Limb (tissue), 2 donors: ENCODE data around the gene WEE1.
A peak's percentile ranks its signal among the peaks of the same experiment; 100 is the strongest.
"Not testable (repeated sequence)": the region's sequence is repeated elsewhere in the genome, so short reads cannot be mapped to it uniquely, and the experiment has no call there.

Experiments
- DNase-seq, 2 donors: peaks; one replicate each; pipeline ENCODE4 v3.0.0-alpha.2; 2016; ENCODE audit errors: extremely low spot score in 2 of 2

WEE1 gene

GRCh38 chr11:9596926-9597464 is 23.5 kb downstream of the WEE1 start:
- no peak for DNase-seq

DNA sequence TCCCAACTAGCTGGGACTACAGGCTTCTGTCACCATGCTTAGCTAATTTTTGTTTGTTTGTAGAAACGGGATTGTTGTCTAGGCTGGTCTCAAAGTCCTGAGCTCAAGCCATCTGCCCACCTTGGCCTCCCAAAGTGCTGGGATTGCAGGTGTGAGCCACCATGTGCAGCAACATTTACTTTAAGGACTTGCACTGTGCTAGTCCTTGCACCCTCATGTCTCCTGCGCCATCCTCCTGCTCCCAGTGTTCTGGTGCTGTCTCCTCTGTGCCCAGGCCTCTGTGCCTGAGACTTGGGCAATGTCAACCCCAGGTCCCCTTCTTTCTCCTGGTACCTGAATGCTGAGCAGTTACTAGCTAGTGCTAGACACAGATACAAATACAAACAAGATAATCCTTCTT is 26.7 kb downstream of the WEE1 start:
- no peak for DNase-seq

DNA sequence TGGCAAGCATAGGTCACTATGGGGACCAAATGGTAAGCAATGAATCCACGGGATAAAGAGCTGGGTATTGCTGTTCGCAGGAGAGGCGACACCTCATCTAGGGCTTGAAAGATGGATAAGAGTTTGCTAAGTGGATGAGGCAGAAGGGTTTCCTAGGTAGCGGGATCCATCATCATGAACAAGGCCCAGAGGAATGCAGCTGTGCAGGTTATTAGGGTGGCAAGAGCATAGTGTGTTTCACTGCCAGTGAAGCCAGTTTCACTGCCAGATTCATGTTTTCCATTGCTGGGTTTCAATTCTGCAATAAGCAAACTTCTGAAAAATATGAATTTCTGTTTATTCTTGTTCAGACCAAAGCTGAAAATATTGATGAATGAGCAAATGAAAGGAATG is 27.2 kb downstream of the WEE1 start:
- DNase-seq: no peak

- peak in 1 of 2 donors; percentile 38 for DNase-seq
Observed at GRCh38 chr11:9601037-9601875, 27.8 kb downstream of the WEE1 start.

GRCh38 chr11:9601876-9602199 is 28.4 kb downstream of the WEE1 start:
- no peak for DNase-seq

DNA sequence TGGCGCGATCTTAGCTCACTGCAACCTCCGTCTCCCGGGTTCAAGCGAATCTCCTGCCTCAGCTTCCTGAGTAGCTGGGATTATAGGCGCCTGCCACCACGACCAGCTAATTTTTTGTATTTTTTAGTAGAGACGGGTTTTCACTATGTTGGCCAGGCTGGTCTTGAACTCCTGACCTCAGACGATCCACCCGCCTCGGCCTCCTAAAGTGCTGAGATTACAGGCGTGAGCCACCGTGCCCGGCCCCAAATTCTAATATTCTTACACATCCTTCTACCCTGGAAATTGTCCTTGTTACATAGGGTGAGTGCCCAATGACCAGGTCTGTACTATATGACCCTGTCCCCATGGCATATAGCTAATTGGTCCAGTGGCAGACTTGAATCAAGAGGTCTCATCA is 29.7 kb downstream of the WEE1 start:
- DNase-seq: not testable (repeated sequence)

- DNase-seq: no peak
Observed at GRCh38 chr11:9604134-9604533, 30.7 kb downstream of the WEE1 start.

DNA sequence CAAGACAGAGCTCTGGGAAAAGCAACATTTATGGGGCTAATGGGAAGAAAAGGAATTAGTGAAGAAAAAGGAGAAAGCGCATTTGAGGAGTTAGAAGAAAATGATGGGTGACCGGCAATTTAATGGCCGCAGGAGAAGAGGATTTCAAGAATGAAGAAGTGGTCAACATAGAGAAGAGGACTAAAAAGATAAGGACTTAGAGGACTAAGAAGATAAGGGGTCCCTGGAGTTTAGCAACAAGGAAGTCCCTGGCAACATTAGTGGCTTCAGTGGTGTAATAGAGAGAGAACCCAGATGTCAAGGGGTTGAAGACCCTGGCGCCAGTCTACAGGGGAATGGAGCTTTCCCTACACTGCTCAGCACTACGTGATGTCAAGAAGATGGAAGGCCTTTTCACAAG is 32.3 kb downstream of the WEE1 start:
- DNase-seq: no peak

- no peak for DNase-seq
Observed at GRCh38 chr11:9606809-9607510, 33.5 kb downstream of the WEE1 start.

DNA sequence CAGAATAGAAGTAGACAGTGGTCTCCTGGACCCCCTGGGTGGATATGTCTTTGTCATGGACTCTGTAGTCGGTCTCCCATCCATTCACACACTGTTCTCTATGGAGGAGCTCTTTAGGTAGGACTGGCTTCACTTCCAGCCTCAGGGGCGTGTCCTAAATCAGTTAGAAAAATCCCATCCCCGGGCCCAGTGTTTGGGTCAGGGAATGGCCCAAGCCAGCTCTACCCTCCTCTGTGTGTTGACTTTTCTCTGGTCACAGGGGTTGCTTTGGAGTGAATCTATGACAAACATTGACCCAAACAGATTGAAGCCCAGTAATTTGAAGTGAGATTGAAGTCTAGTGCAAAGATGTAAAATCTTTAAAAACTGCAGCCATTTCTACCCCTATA is 34.0 kb downstream of the WEE1 start:
- DNase-seq: no peak

DNA sequence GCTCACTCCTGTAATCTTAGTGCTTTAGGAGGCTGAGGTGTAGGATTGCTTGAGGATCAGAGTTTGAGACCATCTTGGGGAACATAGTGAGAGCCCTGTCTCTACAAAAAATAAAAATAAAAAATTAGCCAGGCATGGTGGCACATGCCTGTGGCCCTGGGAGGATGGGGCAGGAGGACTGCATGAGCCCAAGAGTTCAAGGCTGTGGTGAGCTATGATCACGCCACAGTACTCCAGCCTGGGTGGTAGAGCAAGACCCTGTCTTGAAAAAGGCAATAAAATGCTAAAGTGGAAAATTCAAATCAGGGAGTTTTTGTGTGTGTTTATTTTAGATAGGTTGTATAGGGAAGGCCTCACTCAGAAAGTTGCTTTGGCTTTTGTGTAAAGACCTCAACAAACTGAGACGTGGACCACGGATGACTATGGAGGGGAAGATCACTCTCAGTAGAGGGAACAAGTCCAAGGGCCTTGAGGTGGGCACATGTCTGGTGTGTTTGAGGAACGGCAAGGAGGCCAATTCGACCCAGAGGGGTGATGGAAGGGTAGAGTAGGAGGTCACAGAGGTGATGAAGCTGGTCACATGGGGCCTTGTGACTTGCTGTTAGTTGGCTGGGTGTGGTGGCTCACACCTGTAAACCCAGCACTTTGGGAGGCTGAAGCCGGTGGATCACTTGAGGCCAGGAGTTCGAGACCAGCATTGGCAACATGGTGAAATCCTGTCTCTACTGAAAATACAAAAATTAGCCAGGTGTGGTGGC is 35.7 kb downstream of the WEE1 start:
- no peak for DNase-seq

DNA sequence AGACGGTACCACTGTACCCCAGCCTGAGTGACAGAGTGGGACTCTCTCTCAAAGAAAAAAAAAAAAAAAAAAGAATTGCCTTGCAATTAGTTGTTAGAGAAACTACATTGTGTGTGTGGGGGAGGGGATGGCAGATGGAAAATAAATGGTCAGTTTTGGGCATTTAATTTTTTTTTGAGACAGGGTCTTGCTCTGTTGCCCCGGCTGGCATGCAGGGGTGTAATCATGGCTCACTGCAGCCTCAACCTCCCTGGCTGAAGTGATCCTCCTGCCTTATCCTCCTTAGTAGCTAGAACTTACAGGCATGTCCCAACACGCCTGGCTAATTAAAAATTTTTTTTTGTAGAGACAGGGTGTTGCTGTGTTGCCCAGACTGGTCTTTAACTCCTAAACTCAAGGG is 36.4 kb downstream of the WEE1 start:
- DNase-seq: no peak

GRCh38 chr11:9613118-9613829 is 39.8 kb downstream of the WEE1 start:
- DNase-seq: peak; percentile 95 to 97

DNA sequence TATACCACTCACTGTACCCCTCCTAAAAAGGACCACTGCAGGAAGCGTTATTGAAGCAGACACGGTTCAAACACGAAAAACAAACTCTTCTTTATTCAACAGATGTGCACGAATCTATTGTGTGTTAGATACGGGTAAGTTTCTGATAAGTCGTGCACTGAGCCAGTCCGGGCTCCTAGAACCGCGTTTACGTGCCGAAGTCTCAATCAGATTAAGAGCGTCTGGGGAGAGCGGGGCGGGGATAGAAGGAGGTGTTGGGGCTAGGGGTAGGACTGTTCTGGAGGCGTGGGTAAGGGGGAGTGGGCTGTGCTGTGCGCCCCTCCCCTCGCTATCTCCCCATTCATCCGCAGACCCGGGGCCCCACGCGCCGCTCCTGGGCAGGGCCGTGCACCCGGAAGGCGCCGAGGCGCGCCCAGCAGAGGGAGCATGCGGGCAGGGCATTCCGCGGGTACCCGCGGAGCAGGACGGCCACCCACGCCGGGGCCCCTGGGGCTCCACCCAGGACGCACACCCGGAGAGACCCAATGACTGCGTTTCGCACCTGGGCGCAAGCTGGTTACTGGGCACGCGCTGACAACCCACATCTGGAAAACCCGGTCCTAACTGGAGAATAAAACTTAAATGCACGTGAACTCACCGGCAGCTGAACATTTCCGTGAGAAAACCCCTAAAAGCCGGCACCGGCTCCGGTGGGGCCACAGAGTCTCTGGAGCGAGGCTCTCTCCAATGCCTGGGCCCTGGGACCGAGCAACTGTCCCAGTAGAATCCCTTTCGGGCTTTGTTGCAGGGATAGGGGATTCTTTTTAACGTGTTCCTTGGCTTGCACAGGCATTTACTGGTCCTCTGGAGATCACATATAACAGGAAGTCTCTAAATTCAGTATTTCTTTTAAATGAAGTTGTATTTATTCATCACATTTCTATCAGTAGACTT is 40.6 kb downstream of the WEE1 start:
- DNase-seq: peak; percentile 81 to 90

DNA sequence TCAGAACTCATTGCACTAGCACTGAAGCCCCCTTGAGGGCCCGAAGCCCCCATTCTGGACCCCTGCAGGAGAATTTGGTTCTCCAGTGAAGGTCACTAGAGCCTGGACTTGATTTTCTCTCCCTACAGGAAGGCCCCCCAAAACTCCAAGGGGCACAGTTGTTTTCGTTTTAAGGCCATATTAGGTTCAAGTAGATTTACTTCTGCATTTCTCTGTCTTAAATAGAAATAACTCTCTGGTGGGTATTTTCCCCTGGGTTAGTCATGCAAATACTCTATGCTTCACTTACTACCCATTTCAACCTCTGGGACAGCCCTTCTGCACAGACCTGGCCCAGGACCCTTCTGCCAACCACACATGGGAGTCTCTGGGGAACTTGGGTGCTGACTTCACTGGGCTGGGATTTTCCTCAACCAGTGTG is 41.6 kb downstream of the WEE1 start:
- DNase-seq: no peak

DNA sequence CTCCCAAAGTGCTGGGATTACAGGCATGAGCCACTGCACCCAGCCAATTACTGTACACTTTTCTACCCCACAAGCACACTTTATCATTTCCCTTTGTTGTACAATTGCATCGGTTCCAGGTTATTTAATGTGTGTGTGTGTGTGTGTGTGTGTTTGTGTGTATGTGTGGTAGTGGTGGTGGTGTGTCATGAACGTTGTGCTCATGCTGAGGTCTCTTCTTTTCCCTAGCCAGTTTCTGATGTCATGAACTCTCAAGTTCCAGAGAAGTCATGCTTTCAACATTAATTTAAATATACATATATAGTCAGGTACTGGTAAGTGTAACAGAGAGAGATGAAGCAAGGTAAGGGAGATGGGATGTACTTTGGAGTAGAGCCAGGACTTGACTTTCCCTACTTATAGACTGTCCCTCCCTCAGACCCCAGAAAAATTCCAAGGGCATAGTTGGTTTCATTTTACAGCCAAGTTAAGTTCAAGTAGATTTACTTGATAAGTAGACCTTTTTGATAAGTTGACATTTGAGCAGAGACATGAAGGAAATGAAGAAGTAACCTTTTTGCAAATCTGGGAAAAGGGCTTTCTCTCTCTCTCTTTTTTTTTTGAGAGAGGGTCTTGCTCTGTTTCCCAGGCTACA is 42.7 kb downstream of the WEE1 start:
- no peak for DNase-seq

- DNase-seq: no peak
Observed at GRCh38 chr11:9616858-9617257, 43.4 kb downstream of the WEE1 start.

DNA sequence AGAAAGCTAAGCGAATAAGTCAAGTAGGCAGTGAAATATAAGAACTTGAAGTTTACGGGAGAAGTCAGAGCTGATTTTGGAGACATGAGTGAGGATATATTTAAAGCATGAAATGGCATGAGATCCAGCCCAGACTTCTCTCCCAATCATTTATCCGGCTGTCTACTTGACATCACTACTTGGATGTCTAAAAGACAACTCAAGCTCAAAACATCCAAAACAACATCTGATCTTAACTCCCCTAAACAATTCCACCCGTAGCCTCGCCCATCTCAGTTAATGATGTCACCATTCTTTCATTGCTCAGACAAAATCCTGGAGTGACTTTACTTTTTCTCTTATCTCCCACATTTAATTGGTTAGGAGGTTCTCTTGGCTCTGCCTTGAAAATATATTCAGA is 44.5 kb downstream of the WEE1 start:
- DNase-seq: peak in 1 of 2 donors; percentile 30

GRCh38 chr11:9619004-9619403 is 45.5 kb downstream of the WEE1 start:
- no peak for DNase-seq

DNA sequence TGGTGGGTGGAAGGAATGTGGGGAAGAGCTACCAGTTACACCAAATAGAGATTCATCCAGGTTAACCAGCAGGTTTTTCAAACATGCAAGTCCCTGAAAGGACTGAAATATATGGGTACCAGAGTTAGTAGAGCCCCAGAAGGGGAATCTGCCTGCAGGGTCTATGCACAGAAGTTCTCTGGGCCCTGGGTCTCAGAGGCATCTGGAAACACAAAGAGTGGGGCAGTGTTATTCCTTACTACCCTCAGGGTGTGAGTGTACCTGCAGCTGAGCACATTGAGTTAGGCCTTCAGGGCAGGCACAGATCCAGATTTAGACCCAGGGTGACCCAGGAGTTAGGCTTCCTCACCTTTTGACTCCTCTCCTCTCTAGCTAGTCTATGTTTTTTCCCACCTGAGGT is 46.5 kb downstream of the WEE1 start:
- no peak for DNase-seq
